ENCODE data around the gene ZNF618. TPM values are rescaled to one million over a fixed set of nuclear protein-coding genes. Genes with fewer than 3 reads are reported as not detected.

Gene ZNF618
- total RNA-seq, 2 donors from 2014 or later = 0.04 TPM; not detected in 1

GRCh38 chr9:114002986-114003350 lies 126.9 kb downstream of the ZNF618 start:
- H3K27ac Mint-ChIP-seq = no peak overlapping the region
- no peaks in the 10 kb centered on the region for H3K4me1 Mint-ChIP-seq
- H3K4me3 Mint-ChIP-seq = no peak overlapping the region
- ATAC-seq (replicated peaks) = no peak
- H3K36me3 Mint-ChIP-seq (ENCODE audit: low read depth) = no peaks in the 10 kb centered on the region
- H3K9me3 Mint-ChIP-seq = no peaks in the 10 kb centered on the region
- no peaks in the 10 kb centered on the region for H3K27me3 Mint-ChIP-seq

- no peaks in the 10 kb centered on the region for H3K27me3 Mint-ChIP-seq
- no peak for ATAC-seq (replicated peaks)
- no peak overlapping the region for H3K27ac Mint-ChIP-seq
- H3K4me1 Mint-ChIP-seq = no peaks in the 10 kb centered on the region
- no peaks in the 10 kb centered on the region for H3K9me3 Mint-ChIP-seq
- H3K36me3 Mint-ChIP-seq (ENCODE audit: low read depth) = no peaks in the 10 kb centered on the region
- H3K4me3 Mint-ChIP-seq = no peak overlapping the region
Measured at GRCh38 chr9:114003351-114003750, 127.2 kb downstream of the ZNF618 start.

DNA sequence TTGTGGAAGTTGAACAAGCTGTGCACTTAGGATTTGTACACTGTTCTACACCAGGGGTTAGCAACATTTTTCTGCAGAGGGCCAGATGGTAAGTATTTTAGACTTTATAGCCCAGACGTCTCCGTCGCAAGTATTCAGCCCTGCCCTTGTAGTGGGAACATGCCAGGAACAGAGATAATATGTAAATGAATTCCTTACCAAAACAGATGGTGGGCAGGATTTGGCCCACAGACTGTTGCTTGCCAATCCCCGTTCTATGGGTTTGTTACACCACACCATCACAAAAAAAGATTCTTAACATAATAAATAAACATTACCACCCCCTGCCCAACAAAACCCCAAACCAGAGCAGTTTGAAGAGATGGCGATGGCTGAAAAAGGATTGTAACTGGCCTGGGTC lies 127.6 kb downstream of the ZNF618 start:
- Mint-ChIP-seq H3K4me1 (no peaks in the 10 kb centered on the region), H3K4me3 (no peak overlapping the region), H3K27ac (no peak overlapping the region), H3K27me3 (no peaks in the 10 kb centered on the region), H3K9me3 (no peaks in the 10 kb centered on the region), H3K36me3 (ENCODE audit: low read depth) (no peaks in the 10 kb centered on the region)
- ATAC-seq (replicated peaks) = no peak

DNA sequence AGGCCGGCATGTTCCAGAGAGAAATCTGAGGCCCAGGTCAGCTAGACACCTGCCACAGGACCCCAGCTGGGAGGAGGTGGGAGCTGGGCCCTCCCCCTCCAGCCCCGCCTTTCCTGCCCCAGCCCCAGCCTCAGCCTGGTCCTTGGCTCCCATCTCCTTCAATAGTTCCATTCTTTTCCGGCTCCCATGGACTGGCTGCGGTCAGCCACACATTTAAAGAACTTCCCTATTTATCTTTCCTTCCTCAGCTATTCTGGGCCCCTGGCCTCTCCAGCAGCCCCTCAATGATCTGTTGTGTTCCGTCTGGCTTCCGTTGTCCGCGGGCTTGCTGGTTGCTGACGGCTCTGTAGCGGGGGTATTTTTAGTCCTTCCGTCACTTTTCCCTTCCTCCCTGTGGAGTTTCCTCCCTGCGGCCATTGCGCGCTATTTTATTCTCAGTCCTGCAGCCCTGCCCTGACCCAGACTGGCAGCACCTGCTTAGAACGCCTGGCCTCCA lies 128.2 kb downstream of the ZNF618 start:
- Mint-ChIP-seq H3K9me3 (no peaks in the 10 kb centered on the region), H3K4me1 (no peaks in the 10 kb centered on the region), H3K27me3 (no peaks in the 10 kb centered on the region), H3K36me3 (ENCODE audit: low read depth) (no peaks in the 10 kb centered on the region), H3K27ac (no peak overlapping the region), H3K4me3 (no peak overlapping the region)
- ATAC-seq (replicated peaks) = no peak

- H3K4me3 Mint-ChIP-seq = no peak overlapping the region
- no peaks in the 10 kb centered on the region for H3K9me3 Mint-ChIP-seq
- H3K4me1 Mint-ChIP-seq = no peaks in the 10 kb centered on the region
- no peaks in the 10 kb centered on the region for H3K36me3 Mint-ChIP-seq (ENCODE audit: low read depth)
- no peaks in the 10 kb centered on the region for H3K27me3 Mint-ChIP-seq
- no peak for ATAC-seq (replicated peaks)
- no peak overlapping the region for H3K27ac Mint-ChIP-seq
Measured at GRCh38 chr9:114005371-114006154, 129.5 kb downstream of the ZNF618 start.

GRCh38 chr9:114006155-114006550 lies 130.0 kb downstream of the ZNF618 start:
- Mint-ChIP-seq H3K9me3 (no peaks in the 10 kb centered on the region), H3K36me3 (ENCODE audit: low read depth) (no peaks in the 10 kb centered on the region), H3K4me1 (no peaks in the 10 kb centered on the region), H3K4me3 (no peak overlapping the region), H3K27me3 (no peaks in the 10 kb centered on the region), H3K27ac (no peak overlapping the region)
- no peak for ATAC-seq (replicated peaks)

- H3K4me1 Mint-ChIP-seq = no peaks in the 10 kb centered on the region
- no peaks in the 10 kb centered on the region for H3K27me3 Mint-ChIP-seq
- no peaks in the 10 kb centered on the region for H3K36me3 Mint-ChIP-seq (ENCODE audit: low read depth)
- H3K27ac Mint-ChIP-seq = no peak overlapping the region
- H3K4me3 Mint-ChIP-seq = no peak overlapping the region
- no peaks in the 10 kb centered on the region for H3K9me3 Mint-ChIP-seq
- peak; percentile 39 for ATAC-seq (replicated peaks)
Measured at GRCh38 chr9:114006931-114007691, 131.0 kb downstream of the ZNF618 start.

DNA sequence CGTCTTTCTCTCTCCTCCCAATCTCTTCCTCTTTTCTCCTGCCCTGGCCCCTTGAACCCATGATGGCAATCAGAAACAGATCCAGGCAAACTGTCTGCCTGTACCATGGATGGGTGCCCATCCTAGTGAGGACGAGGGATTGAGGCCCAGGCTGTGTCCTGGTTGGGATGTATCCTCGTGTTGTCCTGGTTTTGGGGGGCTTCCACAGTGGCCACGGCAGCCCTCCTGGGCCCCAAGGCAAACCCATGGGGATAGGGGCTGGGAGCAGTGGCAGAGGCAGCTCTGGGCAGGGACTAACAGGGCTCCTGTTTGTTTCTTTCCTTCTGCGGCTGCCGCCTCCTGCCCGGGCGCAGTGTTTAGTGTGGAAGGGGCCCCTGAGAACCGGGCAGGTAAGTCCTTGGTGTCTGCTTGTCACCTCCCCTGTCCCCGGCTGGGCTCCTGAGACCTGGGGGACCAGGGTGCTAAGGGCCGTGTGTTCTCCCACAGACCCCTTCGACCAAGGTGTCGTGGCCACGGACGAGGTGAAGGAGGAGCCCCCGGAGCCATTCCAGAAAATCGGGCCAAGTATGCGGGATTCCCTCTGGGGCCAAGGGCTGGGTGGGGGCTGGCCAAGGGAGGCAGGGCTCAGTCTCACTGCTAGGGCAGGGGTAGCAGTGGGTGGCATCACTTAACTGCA lies 132.0 kb downstream of the ZNF618 start:
- Mint-ChIP-seq H3K27me3 (no peaks in the 10 kb centered on the region), H3K36me3 (ENCODE audit: low read depth) (no peaks in the 10 kb centered on the region), H3K27ac (no peak overlapping the region), H3K4me1 (no peaks in the 10 kb centered on the region), H3K4me3 (no peak overlapping the region), H3K9me3 (no peaks in the 10 kb centered on the region)
- ATAC-seq (replicated peaks) = no peak

DNA sequence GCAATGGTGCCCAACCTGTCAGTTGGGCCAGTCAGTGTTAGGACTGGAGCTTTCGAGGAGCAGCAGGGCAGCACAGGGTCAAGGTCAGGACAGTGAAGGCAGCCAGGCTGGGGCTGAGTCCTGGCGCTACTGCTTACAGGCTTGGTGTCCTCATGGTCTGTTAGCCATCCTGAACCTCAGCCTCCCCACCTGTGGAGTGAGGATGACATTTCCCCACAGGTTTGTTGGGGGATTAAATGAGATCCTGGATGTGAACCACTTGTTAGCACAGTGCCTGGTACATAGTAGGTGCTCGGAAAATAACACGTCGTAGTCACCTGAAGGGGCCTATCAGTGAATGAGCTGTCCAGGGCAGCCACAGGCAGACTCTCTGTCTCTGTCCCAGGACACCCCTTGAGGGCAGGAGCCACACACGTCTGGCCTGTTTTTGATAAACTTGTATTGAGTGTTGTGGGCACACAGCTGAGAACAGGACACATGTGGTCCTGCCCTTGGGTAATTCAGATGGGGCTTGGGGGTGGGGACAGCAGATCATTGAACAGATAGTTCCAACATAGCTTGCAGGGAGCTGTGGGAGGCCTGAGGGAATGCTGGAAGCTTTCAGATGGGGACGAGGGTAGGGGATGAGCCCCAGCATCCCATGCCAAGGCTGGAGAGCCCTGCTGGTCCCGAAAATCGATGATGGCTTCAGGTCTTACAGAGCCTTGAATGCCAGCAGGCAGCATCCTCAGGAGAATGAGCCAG lies 132.7 kb downstream of the ZNF618 start:
- Mint-ChIP-seq H3K9me3 (no peaks in the 10 kb centered on the region), H3K27ac (no peak overlapping the region), H3K27me3 (no peaks in the 10 kb centered on the region), H3K4me1 (no peaks in the 10 kb centered on the region), H3K4me3 (no peak overlapping the region), H3K36me3 (ENCODE audit: low read depth) (no peaks in the 10 kb centered on the region)
- no peak for ATAC-seq (replicated peaks)

DNA sequence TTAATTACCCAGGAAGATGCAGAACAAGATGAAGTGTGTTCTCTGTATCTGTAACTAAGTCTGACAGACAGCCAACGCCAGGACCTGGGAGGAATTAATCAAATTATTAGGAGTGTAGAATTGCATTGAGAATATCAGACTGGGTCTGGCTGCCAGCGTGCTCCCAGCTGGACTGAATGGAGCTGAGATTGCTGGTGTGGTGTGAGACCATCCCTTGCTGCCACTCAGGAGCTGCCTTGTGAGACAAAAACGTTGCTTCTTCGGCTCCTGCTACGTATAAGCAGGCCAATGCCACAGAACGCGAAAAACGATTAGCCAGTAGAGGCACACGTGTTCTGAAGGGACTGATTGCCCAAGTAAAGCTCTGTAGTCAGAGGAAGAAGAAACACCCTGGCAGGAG lies 135.2 kb downstream of the ZNF618 start:
- no peaks in the 10 kb centered on the region for H3K27me3 Mint-ChIP-seq
- H3K4me3 Mint-ChIP-seq = no peak overlapping the region
- no peaks in the 10 kb centered on the region for H3K9me3 Mint-ChIP-seq
- ATAC-seq (replicated peaks) = no peak
- H3K27ac Mint-ChIP-seq = no peak overlapping the region
- H3K36me3 Mint-ChIP-seq (ENCODE audit: low read depth) = no peaks in the 10 kb centered on the region
- no peaks in the 10 kb centered on the region for H3K4me1 Mint-ChIP-seq

- Mint-ChIP-seq H3K36me3 (ENCODE audit: low read depth) (no peaks in the 10 kb centered on the region), H3K4me1 (no peaks in the 10 kb centered on the region), H3K27me3 (no peaks in the 10 kb centered on the region), H3K9me3 (no peaks in the 10 kb centered on the region), H3K27ac (no peak overlapping the region), H3K4me3 (no peak overlapping the region)
- no peak for ATAC-seq (replicated peaks)
Measured at GRCh38 chr9:114012126-114012525, 136.0 kb downstream of the ZNF618 start.

DNA sequence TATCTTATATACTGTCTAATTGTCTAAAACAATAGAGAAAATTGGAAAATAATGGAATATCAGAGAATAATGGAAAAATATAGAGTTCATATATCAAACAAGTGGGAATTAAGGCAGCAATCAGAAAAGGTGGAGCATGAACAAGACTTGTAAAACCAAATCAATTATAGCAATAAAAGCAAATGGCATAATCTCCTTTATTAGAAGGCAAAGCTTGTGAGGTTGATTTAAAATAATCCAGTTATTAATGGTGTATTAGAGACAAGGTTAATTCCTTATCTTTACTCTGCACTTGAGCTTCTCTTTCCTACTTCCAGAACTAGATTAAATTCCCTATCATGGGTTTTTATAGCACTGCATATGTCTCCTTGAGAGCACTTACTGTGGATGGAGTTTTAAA lies 137.9 kb downstream of the ZNF618 start:
- Mint-ChIP-seq H3K36me3 (ENCODE audit: low read depth) (no peaks in the 10 kb centered on the region), H3K27ac (no peak overlapping the region), H3K4me1 (no peaks in the 10 kb centered on the region), H3K4me3 (no peak overlapping the region), H3K27me3 (no peaks in the 10 kb centered on the region), H3K9me3 (no peaks in the 10 kb centered on the region)
- no peak for ATAC-seq (replicated peaks)

DNA sequence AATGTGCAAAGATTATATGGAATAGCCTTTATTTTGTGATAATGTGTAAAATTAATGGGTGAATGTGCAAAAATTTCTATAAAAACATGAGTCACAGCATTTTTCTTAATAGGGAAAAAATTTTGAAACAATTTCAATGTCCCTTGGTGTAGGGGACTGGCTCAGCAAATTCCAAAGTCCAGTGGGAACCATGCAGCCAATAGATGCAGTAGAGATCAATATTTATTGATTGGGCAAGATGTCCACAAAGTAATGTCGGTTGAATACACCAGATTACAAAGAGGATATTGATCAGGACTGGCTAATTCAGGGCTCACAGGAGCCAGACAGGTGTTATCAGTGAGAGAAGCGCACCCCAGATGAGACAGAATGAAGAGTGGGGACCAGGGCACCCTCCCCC lies 139.5 kb downstream of the ZNF618 start:
- Mint-ChIP-seq H3K9me3 (no peaks in the 10 kb centered on the region), H3K4me3 (no peak overlapping the region), H3K4me1 (no peaks in the 10 kb centered on the region), H3K27me3 (no peaks in the 10 kb centered on the region), H3K36me3 (ENCODE audit: low read depth) (no peaks in the 10 kb centered on the region), H3K27ac (no peak overlapping the region)
- no peak for ATAC-seq (replicated peaks)

DNA sequence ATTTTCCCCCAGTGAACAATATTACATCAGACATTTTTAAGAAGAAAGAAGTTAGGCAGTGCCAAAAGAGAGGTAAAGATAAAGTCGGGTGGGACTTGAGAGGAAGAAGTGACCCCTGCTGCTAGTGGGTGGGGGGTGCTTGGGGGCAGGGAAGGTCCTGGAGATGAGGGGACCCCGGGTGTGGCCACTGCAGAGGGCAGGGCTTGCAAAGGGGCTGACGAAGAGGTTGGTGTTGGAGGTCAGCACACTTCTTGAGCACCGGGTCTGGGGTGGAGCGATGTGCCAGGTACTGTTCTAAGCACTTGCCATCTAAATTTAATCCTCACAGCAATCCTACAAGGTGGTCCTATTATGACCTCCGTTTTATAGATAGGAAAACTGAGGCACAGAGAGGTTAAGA lies 140.0 kb downstream of the ZNF618 start:
- Mint-ChIP-seq H3K4me3 (no peak overlapping the region), H3K4me1 (no peaks in the 10 kb centered on the region), H3K27me3 (no peaks in the 10 kb centered on the region), H3K36me3 (ENCODE audit: low read depth) (no peaks in the 10 kb centered on the region), H3K9me3 (no peaks in the 10 kb centered on the region), H3K27ac (no peak overlapping the region)
- no peak for ATAC-seq (replicated peaks)
